ENCODE results near the gene PPFIBP1.
"Not testable (repeated sequence)": the region's sequence is repeated elsewhere in the genome, so short reads cannot be mapped to it uniquely, and the experiment has no call there.

PPFIBP1 gene

GRCh38 chr12:27645671-27646070 lies 121.7 kb downstream of the PPFIBP1 start:
- no peak for TF ChIP-seq CTCF (conservative IDR thresholded peaks at IDR 0.05; ENCODE audit: low read depth, low read length)
- no peak overlapping the region for H3K4me3 ChIP-seq (ENCODE audit: low read depth, low read length)

GRCh38 chr12:27646149-27646548 lies 122.1 kb downstream of the PPFIBP1 start:
- H3K4me3 ChIP-seq (ENCODE audit: low read depth, low read length) = no peak overlapping the region
- no peak for DNase-seq (ENCODE audit: low read depth)
- TF ChIP-seq CTCF (conservative IDR thresholded peaks at IDR 0.05; ENCODE audit: low read depth, low read length) = no peak

More at GRCh38 chr12:27645671-27646070, 121.7 kb downstream of the PPFIBP1 start:
- DNase-seq (ENCODE audit: low read depth) = no peak

GRCh38 chr12:27650011-27650410 lies 126.0 kb downstream of the PPFIBP1 start:
- no peak overlapping the region for H3K4me3 ChIP-seq (ENCODE audit: low read depth, low read length)
- DNase-seq (ENCODE audit: low read depth) = no peak
- no peak for TF ChIP-seq CTCF (conservative IDR thresholded peaks at IDR 0.05; ENCODE audit: low read depth, low read length)

- TF ChIP-seq CTCF (conservative IDR thresholded peaks at IDR 0.05; ENCODE audit: low read depth, low read length) = no peak
- DNase-seq (ENCODE audit: low read depth) = no peak
These were observed 127.2 kb downstream of the PPFIBP1 start for GRCh38 chr12:27651201-27651600.

GRCh38 chr12:27652174-27652763 lies 128.3 kb downstream of the PPFIBP1 start:
- H3K4me3 ChIP-seq (ENCODE audit: low read depth, low read length) = no peak overlapping the region
- TF ChIP-seq CTCF (conservative IDR thresholded peaks at IDR 0.05; ENCODE audit: low read depth, low read length) = peak; percentile 84
- peak; percentile 91 for DNase-seq (ENCODE audit: low read depth)

More at GRCh38 chr12:27651201-27651600, 127.2 kb downstream of the PPFIBP1 start:
- H3K4me3 ChIP-seq (ENCODE audit: low read depth, low read length) = no peak overlapping the region

GRCh38 chr12:27653661-27654060 lies 129.7 kb downstream of the PPFIBP1 start:
- DNase-seq (ENCODE audit: low read depth) = no peak
- TF ChIP-seq CTCF (conservative IDR thresholded peaks at IDR 0.05; ENCODE audit: low read depth, low read length) = no peak
- H3K4me3 ChIP-seq (ENCODE audit: low read depth, low read length) = no peak overlapping the region

- not testable (repeated sequence) for DNase-seq (ENCODE audit: low read depth); H3K4me3 ChIP-seq (ENCODE audit: low read depth, low read length)
These were observed 131.5 kb downstream of the PPFIBP1 start for GRCh38 chr12:27655476-27655875.
